Activated CD8-positive, alpha-beta memory T cell treated with anti-CD3 and anti-CD28 coated beads, Interleukin-2, amount 50 U/mL, for 4 hours (primary cell): Measurements from ENCODE around the gene BMPR1A.
A peak's percentile ranks its signal among the peaks of the same experiment; 100 is the strongest.
"Not testable (repeated sequence)": the region's sequence is repeated elsewhere in the genome, so short reads cannot be mapped to it uniquely, and the experiment has no call there.

ENCODE experiments used
- DNase-seq: peaks from one replicate; pipeline ENCODE4 v3.0.0-alpha.2; 2020

BMPR1A gene

DNA sequence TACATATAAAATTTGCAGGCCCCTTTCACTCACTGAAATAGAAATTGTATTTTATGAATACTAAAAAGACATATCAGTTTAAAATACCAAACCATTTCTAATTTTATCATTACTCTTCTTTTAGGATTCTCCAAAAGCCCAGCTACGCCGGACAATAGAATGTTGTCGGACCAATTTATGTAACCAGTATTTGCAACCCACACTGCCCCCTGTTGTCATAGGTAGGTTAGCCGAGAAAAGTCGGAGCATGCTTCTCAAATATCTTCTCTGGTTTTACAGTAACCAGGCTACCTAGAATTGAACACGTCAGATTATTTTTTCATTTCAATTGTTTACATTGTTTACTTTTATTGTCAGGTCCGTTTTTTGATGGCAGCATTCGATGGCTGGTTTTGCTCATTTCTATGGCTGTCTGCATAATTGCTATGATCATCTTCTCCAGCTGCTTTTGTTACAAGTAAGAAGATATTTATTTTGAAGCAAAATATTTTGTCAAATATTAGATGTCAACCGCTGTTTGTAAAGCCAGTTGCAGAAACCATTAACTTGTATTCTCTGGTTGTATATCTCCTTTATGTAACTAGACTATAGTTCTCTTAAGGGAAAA lies 143.4 kb downstream of the BMPR1A start:
- DNase-seq: peak; percentile 24

- no peak for DNase-seq
Observed at GRCh38 chr10:86900955-86901354, 144.5 kb downstream of the BMPR1A start.

DNA sequence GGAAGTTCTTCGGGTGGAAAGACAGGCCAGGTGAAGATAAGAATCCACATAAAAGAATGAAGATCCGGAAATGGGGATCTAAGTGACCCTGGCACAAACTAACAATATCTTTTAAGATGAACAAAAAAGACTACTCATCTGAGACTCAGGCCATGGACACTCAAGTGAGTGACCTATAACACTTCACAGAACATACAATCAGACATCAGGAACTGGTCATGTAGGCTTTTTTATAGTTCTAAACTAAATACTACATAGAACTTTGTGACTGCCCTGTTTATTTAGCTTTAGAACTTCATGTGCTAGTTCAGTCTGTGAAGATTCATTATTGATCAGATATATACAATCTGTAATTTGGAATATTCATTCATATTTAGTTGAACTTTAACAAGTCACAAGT lies 148.2 kb downstream of the BMPR1A start:
- no peak for DNase-seq

DNA sequence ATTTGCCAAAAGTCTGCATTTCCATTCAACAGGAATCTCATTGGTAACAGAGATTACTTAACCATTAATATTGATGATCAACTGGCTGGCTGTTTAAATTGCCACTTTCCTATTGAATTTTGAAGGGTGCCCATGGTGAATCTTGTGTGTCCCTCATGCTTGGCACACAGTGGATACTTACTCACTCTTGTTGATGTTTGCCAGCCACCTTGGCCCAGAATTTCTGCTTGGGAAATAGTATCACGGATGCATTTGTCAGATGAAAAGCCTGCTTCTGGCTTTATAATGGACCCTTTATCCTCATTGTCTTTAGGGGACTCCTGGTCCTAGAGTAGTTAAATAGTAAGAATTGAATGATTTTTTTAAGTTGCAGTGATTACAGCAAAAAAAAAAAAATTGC lies 149.0 kb downstream of the BMPR1A start:
- DNase-seq: no peak

GRCh38 chr10:86914734-86915133 lies 158.3 kb downstream of the BMPR1A start:
- DNase-seq: no peak

DNA sequence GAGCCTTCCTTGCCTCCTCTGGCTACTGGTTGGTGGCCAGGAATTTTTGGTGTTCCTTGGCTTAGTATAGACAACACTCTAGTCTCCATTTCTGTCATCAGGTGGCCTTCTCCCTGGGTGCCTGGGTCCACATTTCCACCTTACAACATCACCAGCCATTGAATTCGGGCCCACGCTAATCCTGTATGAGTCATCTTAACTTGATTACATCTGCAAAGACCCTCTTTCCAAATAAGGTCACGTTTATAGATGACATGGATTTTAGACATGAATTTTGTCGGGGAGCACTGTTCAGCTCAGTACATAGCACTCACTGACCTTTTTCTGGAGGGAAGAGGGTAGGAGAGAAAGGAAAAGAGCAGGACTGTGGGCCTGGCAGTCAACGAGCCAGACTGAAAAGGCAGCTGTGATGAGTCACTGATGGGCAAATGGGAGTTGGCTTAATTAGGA lies 161.6 kb downstream of the BMPR1A start:
- DNase-seq: no peak

DNA sequence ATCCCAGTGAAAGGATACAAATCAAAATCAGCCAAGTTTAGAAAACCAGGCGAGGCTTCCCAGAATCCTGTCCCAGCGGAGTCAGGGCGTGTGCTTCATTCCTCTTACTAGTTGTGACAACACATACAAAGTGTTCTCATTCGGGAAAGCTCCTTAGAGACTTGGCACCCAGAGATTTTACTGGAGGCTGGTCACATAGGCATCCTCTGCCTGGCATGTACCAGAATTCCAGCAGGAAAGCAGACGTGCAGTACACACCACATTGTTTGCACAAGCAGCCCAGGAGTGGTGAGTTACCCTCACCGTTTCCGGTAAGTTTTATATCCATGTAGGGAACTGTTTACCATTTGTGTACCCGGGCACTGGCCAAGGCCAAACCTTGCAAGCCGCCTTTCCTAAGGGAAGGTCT lies 166.1 kb downstream of the BMPR1A start:
- no peak for DNase-seq

DNA sequence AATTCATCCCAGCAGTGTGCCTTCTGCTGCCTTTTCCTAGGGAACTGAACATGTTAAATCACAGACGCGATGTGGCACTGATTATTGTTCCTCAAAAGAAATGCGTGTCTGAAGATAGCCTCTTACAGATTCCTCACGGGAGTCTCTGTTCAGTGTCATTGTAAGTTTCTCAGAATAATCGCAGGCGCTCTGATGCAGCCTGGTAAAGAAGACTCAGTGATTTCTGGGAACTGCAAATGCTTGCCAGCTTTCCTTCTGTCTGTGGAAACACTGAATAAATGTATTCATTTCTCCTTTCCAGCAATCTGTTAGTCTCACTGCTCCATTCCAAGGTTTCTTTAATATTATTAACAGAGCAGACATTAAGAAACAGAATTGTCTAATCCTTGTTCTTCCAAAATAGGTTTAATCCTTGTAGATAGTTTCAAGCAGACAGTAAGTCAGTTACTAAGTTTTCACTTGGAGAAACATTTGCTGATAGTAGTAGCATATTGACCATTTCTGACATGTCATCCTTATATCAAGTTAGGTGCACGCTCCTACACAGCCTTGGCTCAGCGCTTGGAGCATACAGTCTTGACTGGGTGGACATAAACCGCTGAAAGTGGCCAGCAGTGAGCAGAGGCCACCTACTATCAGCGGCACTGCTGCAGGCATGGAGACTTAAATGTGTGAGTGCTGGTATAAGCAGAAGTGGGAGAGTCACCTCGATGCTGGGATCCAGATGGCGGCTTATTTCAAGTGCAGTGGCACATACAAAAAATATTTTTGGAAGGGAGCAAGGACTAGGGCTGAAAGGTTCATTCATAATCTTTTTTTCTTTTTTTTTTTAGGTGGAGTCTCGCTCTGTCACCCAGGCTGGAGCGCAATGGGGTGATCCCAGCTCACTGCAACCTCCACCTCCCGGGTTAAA lies 173.3 kb downstream of the BMPR1A start:
- no peak for DNase-seq

- DNase-seq: no peak
Observed at GRCh38 chr10:86931872-86932271, 175.5 kb downstream of the BMPR1A start.

- no peak for DNase-seq
Observed at GRCh38 chr10:86932674-86933073, 176.3 kb downstream of the BMPR1A start.

DNA sequence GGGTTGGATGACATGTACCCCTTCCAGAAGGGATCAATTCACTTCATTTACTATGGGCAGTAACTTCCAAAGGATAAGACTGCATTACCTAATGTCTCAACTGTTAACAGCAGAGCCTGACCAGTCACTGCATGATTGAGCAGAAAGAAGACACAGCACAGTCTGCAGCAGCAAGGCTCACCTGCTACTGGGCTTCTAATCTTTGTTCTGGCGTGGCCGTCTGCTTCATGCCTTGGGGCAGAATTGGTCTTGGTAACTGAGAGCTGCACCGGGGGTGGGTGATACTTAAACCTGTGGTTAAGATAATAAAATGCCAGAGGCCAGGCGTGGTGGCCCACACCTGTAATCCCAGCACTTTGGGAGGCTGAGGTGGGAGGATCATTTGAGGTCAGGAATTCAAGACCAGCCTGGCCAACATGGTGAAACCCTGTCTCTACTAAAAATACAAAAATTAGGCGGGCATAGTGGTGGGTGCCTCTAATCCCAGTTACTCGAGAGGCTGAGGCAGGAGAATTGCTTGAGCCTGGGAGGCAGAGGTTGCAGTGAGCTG lies 177.8 kb downstream of the BMPR1A start:
- DNase-seq: not testable (repeated sequence)

DNA sequence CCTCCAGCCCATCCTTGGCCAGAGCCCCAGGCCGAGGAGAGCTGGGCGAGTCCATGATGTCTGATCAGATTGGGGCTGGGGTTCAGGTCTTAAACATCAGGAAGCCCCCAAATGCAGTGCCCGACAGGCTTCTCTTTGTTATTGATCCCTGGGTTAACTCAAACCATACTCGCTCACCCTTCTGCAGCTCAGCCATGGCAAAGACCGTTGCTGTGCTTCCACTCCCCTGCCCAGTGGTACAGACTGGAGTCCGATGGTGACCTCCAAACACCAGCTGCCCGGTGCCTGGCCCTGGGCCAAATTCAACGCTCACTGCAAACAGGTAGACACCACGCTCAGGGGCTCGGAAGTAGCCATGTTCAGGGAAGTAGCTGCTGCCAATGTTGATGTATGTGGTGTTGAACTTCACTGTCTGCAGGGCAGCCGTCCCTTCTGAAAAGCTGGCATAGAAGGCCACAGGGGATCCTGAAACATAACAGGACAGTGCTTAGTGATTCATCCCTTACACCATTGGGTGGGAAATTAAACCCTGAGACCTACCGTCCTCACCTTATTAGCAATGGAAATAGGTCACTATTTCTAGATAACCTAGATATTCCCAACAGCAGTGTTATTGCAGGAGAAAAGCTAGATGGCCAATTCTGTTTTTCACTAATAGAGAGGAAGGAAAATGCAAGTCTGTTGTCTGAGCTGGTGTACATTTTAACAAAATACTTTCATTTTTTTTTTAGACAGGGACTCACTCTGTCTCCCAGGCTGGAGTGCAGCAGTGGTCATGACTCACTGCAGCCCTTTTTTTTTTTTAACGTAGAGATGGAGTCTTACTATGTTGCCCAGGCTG lies 180.5 kb downstream of the BMPR1A start:
- no peak for DNase-seq

DNA sequence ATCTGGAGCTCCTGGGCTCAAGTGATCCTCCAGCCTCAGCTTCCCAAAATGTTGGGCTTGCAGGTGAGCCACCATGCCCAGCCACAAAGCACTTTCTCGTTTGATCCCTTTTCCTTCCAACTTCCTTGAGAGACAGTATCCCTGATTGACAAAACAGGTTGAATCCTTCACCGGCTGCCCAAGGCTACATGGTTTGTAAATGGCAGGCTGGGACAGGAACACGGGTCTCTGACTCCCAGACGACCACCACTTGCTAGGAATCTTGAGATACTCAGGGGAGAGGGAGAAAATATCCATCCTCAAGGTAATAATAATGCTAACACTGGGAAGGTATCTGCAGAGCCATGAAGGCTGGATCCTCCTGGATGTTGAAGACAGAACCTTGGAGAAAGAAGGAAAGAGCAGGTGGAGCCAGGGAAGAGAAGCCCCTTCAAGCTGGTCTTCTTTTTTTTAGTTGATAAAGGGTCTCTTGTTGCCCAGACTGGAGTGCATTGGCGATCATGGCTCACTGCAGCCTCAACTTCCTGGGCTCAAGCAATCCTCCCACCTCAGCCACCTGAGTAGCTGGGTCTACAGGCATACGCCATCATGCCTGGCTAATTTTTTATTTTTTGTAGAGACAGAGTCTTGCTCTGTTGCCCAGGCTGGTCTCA lies 181.2 kb downstream of the BMPR1A start:
- DNase-seq: no peak

GRCh38 chr10:86938260-86938659 lies 181.8 kb downstream of the BMPR1A start:
- DNase-seq: no peak

- DNase-seq: not testable (repeated sequence)
Observed at GRCh38 chr10:86940076-86940475, 183.7 kb downstream of the BMPR1A start.

DNA sequence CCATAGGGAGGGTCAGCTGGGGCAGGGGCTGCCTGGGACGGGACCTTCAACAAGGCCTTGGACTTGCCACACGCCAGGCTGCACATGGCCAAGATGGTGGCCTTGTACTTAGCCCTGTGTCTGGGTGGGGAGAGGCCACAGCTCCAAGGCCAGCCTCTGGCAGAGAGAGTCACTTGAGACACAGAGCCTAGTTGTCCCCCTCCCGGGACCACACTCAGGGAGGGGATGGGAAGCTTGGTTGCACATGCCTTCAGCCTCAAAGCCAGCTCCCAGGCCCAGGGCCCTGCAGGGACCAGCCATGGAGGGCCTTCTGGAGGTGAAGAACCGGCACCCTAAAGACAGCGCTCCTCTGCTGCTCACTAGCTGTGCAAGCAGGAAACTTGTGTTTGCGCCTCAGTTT lies 184.3 kb downstream of the BMPR1A start:
- DNase-seq: no peak

DNA sequence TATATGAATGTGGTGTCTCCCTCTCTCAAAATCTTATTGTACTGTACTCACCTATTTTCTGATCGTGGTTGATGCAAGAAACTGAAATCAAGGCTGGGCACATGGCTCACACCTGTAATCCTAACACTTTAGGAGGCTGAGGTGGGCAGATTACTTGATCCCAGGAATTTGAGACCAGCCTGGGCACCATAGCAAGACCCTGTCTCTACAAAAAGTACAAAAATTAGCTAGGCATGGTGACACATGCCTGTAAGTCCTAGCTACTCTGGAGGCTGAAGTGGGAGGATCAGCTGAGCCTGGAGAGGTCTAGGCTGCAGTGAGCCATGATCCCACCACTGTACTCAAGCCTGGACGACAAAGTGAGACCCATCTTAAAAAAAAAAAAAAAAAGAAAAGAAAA lies 185.0 kb downstream of the BMPR1A start:
- DNase-seq: no peak

DNA sequence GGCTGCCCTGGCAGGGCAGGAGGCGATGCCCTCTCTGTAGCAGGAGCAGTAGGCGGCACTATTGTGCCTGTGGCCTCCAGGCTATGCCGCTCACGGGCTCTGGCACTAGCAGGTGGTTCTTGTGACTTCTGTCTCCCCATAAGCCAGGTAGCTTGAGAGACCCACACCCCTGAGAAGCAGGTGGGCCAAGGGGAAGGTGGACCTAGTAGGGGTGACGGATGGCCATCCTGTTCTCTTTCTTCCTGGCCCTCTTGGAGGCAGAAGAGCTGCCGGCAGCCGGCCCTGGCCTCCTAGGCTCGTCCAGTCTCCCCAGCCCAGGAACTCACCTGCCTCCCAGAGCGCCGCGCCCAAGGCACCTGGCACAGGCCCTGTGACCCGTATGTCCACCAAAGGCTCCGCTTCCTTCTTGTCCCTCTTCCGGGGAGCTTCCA lies 185.6 kb downstream of the BMPR1A start:
- no peak for DNase-seq

GRCh38 chr10:86942441-86943315 lies 186.3 kb downstream of the BMPR1A start:
- DNase-seq: no peak

DNA sequence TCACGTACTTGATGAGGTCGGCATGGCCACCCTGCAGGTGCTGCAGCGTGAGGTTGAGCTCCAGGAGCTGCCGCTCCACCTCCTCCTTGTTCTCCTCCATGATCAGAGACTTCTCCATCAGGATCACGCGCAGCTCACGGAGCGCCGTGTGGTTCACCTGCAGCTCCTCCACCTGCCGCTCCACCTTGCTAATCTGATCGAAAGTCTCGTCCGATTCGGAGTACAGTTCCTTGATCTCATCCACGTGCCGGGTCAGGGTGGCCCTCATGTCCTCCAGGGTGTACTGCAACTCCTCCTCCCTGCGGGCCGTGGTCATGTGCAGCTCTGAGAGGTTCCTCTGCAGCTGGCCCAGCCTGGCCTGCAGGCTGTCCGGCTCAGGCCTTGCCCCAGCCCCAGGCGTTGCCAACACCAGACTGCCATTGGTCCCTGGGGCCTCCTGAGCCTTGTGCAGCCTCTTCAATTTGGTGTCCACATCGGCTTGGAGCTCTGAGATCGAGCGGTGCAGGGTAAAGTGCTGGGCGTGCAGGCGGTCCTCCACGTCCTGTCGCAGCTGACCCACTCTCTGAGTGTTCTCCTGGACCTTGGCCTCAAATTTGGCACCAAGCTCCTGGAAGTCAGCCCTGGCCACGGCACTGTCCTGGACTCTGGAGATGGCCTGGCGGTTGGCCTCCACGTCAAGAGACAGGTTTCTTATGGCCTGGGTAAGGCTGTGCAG lies 187.1 kb downstream of the BMPR1A start:
- no peak for DNase-seq

DNA sequence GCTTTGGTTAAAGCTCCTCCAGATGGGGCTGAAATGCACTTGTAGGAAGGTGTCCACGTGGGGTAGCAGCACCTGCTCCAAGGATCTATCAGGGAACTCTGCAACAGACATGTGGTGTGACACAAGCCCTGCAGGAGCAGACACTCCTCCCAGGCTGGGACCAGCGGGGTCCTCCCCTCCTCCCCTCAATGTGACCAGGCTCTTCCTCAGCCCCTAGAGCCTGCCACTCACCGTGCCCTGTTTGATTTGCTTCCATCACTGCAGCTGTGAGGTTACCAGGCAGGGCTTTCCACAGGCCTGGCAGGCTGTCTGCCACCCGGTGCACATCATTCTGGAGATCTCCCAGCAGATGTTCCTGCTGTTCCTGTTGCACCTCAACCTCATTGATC lies 187.6 kb downstream of the BMPR1A start:
- no peak for DNase-seq
